ENCODE measurements around the gene NECTIN3.

DNA sequence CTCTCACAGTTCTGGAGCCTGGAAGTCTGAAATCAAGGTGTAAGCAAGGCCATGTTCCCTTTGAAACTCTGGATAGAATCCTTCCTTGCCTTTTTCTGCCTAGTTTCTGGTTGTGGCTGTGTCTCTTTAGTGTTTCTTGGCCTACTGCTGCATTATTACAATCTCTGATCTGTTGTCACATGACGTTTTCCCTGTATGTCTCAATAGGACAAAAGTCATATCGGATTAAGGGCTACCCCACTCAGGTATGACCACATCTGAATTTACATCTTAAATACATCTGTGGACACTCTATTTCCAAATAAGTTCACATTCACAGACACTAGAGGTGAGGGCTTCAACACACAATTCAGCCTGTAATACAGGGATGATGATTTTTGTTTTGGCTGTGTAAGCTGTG is 13.3 kb downstream of the NECTIN3 start:
- TF ChIP-seq, protein P1, sequence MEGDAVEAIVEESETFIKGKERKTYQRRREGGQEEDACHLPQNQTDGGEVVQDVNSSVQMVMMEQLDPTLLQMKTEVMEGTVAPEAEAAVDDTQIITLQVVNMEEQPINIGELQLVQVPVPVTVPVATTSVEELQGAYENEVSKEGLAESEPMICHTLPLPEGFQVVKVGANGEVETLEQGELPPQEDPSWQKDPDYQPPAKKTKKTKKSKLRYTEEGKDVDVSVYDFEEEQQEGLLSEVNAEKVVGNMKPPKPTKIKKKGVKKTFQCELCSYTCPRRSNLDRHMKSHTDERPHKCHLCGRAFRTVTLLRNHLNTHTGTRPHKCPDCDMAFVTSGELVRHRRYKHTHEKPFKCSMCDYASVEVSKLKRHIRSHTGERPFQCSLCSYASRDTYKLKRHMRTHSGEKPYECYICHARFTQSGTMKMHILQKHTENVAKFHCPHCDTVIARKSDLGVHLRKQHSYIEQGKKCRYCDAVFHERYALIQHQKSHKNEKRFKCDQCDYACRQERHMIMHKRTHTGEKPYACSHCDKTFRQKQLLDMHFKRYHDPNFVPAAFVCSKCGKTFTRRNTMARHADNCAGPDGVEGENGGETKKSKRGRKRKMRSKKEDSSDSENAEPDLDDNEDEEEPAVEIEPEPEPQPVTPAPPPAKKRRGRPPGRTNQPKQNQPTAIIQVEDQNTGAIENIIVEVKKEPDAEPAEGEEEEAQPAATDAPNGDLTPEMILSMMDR (IDR thresholded peaks at IDR 0.05; ENCODE audit: low read length) = no peak
- TF ChIP-seq EZH2 (optimal IDR thresholded peaks at IDR 0.05; ENCODE audit: low read depth, low read length) = no peak
- TF ChIP-seq EZH2phosphoT487 (IDR thresholded peaks at IDR 0.05; ENCODE audit: low read length) = no peak

Measured in MM.1S (cell line).